WTC11 (cell line): Measurements from ENCODE around the gene TNNC2. TPM values are rescaled to one million over a fixed set of nuclear protein-coding genes. Genes with fewer than 3 reads are reported as not detected.

Experiments used
- ATAC-seq: fragments of 200-7000 bp; cut with Tn5 transposase; 2 replicates; pipeline ENCODE4 v1.10.0; 2021; ENCODE audit warnings: mild to moderate bottlenecking, moderate library complexity
- CTCF ChIA-PET: fragments of 300-600 bp; sonication (Branson Sonifier 250); formaldehyde crosslinking; loops from one replicate; lab custom pipeline; 2021; ENCODE audit warnings: antibody characterized with exemption; lab: Charles Lee
- POLR2A ChIA-PET: fragments of 350-600 bp; sonication (Branson Sonifier 250); formaldehyde crosslinking; loops from one replicate; lab custom pipeline; 2021; ENCODE audit warnings: antibody characterized with exemption; lab: Charles Lee
- DNase-seq: peaks from one replicate; pipeline ENCODE4 v3.0.0; 2021; ENCODE audit warnings: low spot score
- H3K27ac Mint-ChIP-seq: 2 replicates; pipeline ENCODE4 v1.8.0; 2021; ENCODE audit warnings: mixed read lengths
- H3K27me3 Mint-ChIP-seq: 2 replicates; pipeline ENCODE4 v1.8.0; 2021; ENCODE audit warnings: low read depth, mild to moderate bottlenecking, moderate library complexity, mixed read lengths
- H3K36me3 Mint-ChIP-seq: 2 replicates; pipeline ENCODE4 v1.8.0; 2021; ENCODE audit warnings: mixed read lengths
- H3K4me1 Mint-ChIP-seq: 2 replicates; pipeline ENCODE4 v1.8.0; 2022; ENCODE audit warnings: mixed read lengths
- H3K4me3 Mint-ChIP-seq: 2 replicates; pipeline ENCODE4 v1.8.0; 2021; ENCODE audit warnings: mild to moderate bottlenecking, moderate library complexity, mixed read lengths
- H3K9me3 Mint-ChIP-seq: 2 replicates; pipeline ENCODE4 v1.8.0; 2021; ENCODE audit warnings: mixed read lengths
- CREB1 ChIP-seq: sonication (generic); formaldehyde crosslinking; IDR thresholded peaks from 2 replicates; pipeline ENCODE4 v1.8.0; 2023; ENCODE audit warnings: mild to moderate bottlenecking, missing genetic modification reagents
- CREM ChIP-seq: sonication (generic); formaldehyde crosslinking; IDR thresholded peaks from 2 replicates; pipeline ENCODE4 v1.8.1; 2022; ENCODE audit warnings: mild to moderate bottlenecking, missing genetic modification reagents, moderate library complexity
- FOXJ3 ChIP-seq: sonication (generic); formaldehyde crosslinking; IDR thresholded peaks from 2 replicates; pipeline ENCODE4 v1.9.0; 2021; ENCODE audit warnings: missing genetic modification reagents, mild to moderate bottlenecking, borderline replicate concordance
- GABPB1 ChIP-seq: sonication (generic); formaldehyde crosslinking; IDR thresholded peaks from 2 replicates; pipeline ENCODE4 v1.8.1; 2023; ENCODE audit warnings: mild to moderate bottlenecking, missing genetic modification reagents
- JUN ChIP-seq: sonication (generic); formaldehyde crosslinking; IDR thresholded peaks from 2 replicates; pipeline ENCODE4 v1.8.0; 2023; ENCODE audit warnings: mild to moderate bottlenecking, missing genetic modification reagents
- NFYB ChIP-seq: sonication (generic); formaldehyde crosslinking; conservative IDR thresholded peaks from 2 replicates; pipeline ENCODE4 v1.8.0; 2022; ENCODE audit warnings: low read depth, missing genetic modification reagents
- PRRX2 ChIP-seq: fragments of 250-450 bp; sonication (Bioruptor Pico); IDR thresholded peaks from 2 replicates; pipeline ENCODE4 v1.8.0; 2021; ENCODE audit warnings: mild to moderate bottlenecking
- TEAD1 ChIP-seq: sonication (generic); formaldehyde crosslinking; IDR thresholded peaks from 2 replicates; pipeline ENCODE4 v1.8.0; 2022; ENCODE audit warnings: mild to moderate bottlenecking, missing genetic modification reagents
- ZNF671 ChIP-seq: fragments of 250-450 bp; sonication (Bioruptor Pico); IDR thresholded peaks from 2 replicates; pipeline ENCODE4 v1.8.0; 2021; ENCODE audit warnings: mild to moderate bottlenecking
- total RNA-seq: library from RNA; stranded (reverse); gene quantifications from 3 replicates; pipeline ENCODE4 v1.2.3, GENCODE V29; 2021
- TF ChIP-seq, protein P1 (sequence below): fragments of 250-450 bp; sonication (Bioruptor Pico); IDR thresholded peaks from 2 replicates; pipeline ENCODE4 v1.8.0; 2021; ENCODE audit warnings: mild to moderate bottlenecking
- TF ChIP-seq, protein P2 (sequence below): sonication (generic); formaldehyde crosslinking; IDR thresholded peaks from 2 replicates; pipeline ENCODE4 v1.8.0; 2023; ENCODE audit warnings: missing genetic modification reagents
- TF ChIP-seq, protein P3 (sequence below): sonication (generic); formaldehyde crosslinking; IDR thresholded peaks from 2 replicates; pipeline ENCODE4 v1.8.1; 2023; ENCODE audit warnings: mild to moderate bottlenecking, missing genetic modification reagents
- TF ChIP-seq, protein P4 (sequence below): sonication (generic); formaldehyde crosslinking; IDR thresholded peaks from 2 replicates; pipeline ENCODE4 v1.8.1; 2022; ENCODE audit warnings: low read depth, mild to moderate bottlenecking, moderate library complexity, missing genetic modification reagents, borderline replicate concordance
- TF ChIP-seq, protein P5 (sequence below): fragments of 250-450 bp; sonication (Bioruptor Pico); IDR thresholded peaks from 2 replicates; pipeline ENCODE4 v1.9.0; 2021; ENCODE audit warnings: mild to moderate bottlenecking, borderline replicate concordance
- TF ChIP-seq, protein P6 (sequence below): fragments of 250-450 bp; sonication (Bioruptor Pico); conservative IDR thresholded peaks from 2 replicates; pipeline ENCODE4 v1.9.0; 2021; ENCODE audit warnings: mild to moderate bottlenecking
- TF ChIP-seq, protein P7 (sequence below): sonication (generic); formaldehyde crosslinking; conservative IDR thresholded peaks from 2 replicates; pipeline ENCODE4 v1.8.1; 2023; ENCODE audit warnings: mild to moderate bottlenecking, low read depth, missing genetic modification reagents, moderate library complexity

TNNC2 gene
- total RNA-seq, 1 experiment from 2014 or later = 3.0 TPM

DNA sequence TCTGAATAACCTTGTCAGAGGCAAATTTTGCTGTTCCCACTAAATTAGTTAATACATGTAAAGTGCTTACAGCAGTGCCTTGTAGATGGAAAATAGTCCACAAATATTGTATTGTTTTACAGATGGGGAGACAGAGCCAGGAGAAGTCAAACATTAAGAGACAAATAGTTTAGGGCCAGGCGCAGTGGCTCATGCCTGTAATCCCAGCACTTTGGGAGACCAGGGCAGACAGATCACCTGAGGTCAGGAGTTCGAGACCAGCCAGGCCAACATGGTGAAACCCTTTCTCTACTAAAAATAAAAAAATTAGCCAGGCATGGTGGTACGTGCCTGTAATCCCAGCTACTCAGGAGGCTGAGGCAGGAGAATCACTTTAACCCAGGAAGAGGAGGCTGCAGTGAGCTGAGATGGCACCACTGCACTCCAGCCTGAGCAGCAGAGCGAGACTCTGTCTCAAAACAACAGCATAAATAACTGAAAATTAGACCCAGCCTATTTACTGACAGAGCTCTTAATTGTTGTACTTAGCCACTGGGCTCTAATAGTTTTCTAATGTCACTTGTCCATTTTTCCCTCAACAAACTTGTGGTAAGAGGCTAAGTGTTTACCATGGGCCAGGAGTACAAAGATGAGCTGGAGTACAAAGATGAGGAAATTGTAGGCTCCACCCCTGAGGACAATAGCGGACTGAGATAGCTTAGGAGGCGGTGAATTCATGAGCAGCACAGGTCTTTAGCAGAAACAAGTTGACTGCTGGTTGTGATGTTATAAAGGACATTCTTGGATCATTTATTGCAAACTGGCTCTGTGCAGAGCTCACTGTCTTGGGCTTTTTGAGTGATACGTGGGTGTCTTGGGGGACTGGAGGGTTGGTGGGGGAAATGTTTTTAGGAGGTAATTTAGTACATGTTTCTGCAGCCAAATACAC, 36.7 kb upstream of the TNNC2 start:
- CTCF ChIA-PET = interaction anchor here (0.8 to 0.9 kb wide), 3 partner anchors 9 to 40 kb away, joined by 3 to 5 read pairs (median 3); no protein-coding TSS in a partner anchor
- POLR2A ChIA-PET = no interaction called here
- TF ChIP-seq ZNF671 (CRISPR knock-in tag) = no peak
- peak; percentile 19; the same call in 1 of the 2 replicates for TF ChIP-seq GABPB1
- TF ChIP-seq FOXJ3 (CRISPR knock-in tag) = no peak
- TF ChIP-seq, protein P1, sequence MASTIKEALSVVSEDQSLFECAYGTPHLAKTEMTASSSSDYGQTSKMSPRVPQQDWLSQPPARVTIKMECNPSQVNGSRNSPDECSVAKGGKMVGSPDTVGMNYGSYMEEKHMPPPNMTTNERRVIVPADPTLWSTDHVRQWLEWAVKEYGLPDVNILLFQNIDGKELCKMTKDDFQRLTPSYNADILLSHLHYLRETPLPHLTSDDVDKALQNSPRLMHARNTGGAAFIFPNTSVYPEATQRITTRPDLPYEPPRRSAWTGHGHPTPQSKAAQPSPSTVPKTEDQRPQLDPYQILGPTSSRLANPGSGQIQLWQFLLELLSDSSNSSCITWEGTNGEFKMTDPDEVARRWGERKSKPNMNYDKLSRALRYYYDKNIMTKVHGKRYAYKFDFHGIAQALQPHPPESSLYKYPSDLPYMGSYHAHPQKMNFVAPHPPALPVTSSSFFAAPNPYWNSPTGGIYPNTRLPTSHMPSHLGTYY (CRISPR knock-in tag) = no peak
- no peak for TF ChIP-seq TEAD1 (CRISPR knock-in tag)
- TF ChIP-seq, protein P2, sequence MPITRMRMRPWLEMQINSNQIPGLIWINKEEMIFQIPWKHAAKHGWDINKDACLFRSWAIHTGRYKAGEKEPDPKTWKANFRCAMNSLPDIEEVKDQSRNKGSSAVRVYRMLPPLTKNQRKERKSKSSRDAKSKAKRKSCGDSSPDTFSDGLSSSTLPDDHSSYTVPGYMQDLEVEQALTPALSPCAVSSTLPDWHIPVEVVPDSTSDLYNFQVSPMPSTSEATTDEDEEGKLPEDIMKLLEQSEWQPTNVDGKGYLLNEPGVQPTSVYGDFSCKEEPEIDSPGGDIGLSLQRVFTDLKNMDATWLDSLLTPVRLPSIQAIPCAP = no peak
- peaks cover 12% of the 10 kb centered on the region for H3K4me1 Mint-ChIP-seq
- H3K9me3 Mint-ChIP-seq = no peaks in the 10 kb centered on the region
- DNase-seq (no peak), ATAC-seq (no peak)
- peak overlapping the region; percentile 40; the same call in 1 of the 2 replicates for H3K27ac Mint-ChIP-seq
- H3K27me3 Mint-ChIP-seq = no peaks in the 10 kb centered on the region
- H3K4me3 Mint-ChIP-seq = no peak overlapping the region
- H3K36me3 Mint-ChIP-seq = no peaks in the 10 kb centered on the region

DNA sequence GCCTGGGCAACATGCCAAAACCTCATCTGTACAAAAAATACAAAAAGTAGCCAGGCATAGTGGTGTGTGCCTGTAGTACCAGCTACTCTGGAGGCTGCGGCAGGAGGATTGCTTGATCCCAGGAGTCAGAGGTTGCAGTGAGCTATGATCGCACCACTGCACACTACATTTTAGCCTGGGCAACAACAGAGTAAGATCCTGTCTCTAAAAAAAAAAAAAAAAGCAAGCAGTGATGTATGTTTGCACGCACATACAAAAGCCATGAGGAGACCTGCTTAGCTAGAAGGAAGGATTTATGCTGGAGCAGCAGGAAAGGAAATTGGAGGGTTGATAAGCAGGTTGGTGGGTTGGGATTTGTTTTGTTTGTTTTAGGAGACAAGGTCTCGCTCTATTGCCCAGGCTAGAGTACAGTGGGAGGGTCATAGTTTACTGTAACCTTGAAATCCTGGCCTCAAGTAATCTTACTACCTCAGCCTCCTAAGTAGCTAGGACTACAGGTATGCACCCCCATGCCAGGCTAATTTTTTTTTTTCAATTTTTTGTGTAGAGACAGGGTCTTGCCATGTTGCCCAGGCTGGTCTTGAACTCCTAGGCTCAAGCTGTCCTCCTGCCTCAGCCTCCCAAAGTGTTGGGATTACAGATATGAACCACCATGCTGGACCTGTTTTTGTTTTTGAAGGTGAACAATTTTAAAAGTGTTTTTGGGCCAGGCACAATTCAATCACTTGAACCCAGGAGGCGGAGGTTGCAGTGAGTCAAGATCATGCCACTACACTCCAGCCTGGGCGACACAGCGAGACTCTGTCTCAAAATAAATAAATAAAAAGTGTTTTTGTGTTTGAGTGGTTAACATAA, 34.3 kb upstream of the TNNC2 start:
- DNase-seq = no peak
- Mint-ChIP-seq H3K27me3 (no peaks in the 10 kb centered on the region), H3K9me3 (no peaks in the 10 kb centered on the region), H3K36me3 (no peaks in the 10 kb centered on the region), H3K4me1 (peaks cover 25% of the 10 kb centered on the region), H3K27ac (peak overlapping the region; percentile 11; the same call in 1 of the 2 replicates), H3K4me3 (no peak overlapping the region)
- CTCF ChIA-PET = no interaction called here
- POLR2A ChIA-PET = no interaction called here
- ATAC-seq = no peak
- TF ChIP-seq, protein P3, sequence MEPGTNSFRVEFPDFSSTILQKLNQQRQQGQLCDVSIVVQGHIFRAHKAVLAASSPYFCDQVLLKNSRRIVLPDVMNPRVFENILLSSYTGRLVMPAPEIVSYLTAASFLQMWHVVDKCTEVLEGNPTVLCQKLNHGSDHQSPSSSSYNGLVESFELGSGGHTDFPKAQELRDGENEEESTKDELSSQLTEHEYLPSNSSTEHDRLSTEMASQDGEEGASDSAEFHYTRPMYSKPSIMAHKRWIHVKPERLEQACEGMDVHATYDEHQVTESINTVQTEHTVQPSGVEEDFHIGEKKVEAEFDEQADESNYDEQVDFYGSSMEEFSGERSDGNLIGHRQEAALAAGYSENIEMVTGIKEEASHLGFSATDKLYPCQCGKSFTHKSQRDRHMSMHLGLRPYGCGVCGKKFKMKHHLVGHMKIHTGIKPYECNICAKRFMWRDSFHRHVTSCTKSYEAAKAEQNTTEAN (CRISPR knock-in tag) = no peak
- TF ChIP-seq, protein P4, sequence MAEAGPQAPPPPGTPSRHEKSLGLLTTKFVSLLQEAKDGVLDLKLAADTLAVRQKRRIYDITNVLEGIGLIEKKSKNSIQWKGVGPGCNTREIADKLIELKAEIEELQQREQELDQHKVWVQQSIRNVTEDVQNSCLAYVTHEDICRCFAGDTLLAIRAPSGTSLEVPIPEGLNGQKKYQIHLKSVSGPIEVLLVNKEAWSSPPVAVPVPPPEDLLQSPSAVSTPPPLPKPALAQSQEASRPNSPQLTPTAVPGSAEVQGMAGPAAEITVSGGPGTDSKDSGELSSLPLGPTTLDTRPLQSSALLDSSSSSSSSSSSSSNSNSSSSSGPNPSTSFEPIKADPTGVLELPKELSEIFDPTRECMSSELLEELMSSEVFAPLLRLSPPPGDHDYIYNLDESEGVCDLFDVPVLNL (CRISPR knock-in tag) = no peak
- TF ChIP-seq, protein P5, sequence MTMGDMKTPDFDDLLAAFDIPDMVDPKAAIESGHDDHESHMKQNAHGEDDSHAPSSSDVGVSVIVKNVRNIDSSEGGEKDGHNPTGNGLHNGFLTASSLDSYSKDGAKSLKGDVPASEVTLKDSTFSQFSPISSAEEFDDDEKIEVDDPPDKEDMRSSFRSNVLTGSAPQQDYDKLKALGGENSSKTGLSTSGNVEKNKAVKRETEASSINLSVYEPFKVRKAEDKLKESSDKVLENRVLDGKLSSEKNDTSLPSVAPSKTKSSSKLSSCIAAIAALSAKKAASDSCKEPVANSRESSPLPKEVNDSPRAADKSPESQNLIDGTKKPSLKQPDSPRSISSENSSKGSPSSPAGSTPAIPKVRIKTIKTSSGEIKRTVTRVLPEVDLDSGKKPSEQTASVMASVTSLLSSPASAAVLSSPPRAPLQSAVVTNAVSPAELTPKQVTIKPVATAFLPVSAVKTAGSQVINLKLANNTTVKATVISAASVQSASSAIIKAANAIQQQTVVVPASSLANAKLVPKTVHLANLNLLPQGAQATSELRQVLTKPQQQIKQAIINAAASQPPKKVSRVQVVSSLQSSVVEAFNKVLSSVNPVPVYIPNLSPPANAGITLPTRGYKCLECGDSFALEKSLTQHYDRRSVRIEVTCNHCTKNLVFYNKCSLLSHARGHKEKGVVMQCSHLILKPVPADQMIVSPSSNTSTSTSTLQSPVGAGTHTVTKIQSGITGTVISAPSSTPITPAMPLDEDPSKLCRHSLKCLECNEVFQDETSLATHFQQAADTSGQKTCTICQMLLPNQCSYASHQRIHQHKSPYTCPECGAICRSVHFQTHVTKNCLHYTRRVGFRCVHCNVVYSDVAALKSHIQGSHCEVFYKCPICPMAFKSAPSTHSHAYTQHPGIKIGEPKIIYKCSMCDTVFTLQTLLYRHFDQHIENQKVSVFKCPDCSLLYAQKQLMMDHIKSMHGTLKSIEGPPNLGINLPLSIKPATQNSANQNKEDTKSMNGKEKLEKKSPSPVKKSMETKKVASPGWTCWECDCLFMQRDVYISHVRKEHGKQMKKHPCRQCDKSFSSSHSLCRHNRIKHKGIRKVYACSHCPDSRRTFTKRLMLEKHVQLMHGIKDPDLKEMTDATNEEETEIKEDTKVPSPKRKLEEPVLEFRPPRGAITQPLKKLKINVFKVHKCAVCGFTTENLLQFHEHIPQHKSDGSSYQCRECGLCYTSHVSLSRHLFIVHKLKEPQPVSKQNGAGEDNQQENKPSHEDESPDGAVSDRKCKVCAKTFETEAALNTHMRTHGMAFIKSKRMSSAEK (CRISPR knock-in tag) = no peak
- TF ChIP-seq CREM (CRISPR knock-in tag) = no peak
- TF ChIP-seq FOXJ3 (CRISPR knock-in tag) = no peak
- TF ChIP-seq, protein P6, sequence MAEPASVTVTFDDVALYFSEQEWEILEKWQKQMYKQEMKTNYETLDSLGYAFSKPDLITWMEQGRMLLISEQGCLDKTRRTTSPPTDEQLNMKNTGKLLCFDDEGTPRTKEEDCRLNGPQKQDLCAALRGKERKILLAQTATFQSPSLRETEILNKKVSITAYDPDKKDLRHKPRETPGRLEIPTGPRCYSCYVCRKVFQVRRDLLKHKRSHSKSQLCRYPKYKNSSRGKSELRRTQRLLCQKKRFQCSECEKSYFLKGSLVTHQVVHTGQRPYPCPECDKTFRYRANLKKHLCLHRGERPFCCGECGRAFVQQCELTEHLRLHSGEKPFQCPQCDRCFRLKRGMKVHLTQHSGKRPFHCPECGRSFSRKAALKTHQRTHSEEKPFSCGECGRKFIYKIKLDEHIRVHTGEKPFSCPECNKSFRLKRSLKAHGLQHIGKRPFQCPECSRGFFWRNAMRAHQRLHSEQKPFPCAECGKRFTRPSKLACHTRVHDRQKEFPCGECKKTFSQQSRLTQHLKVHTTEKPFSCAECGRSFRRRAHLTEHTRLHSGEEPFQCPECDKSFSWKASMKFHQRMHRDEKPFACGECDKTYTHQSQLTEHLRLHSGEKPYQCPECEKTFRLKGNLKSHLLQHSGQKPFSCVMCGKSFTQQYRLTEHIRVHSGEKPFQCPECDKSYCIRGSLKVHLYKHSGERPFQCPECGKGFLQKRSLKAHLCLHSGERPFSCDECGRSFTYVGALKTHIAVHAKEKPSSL (CRISPR knock-in tag) = no peak
- TF ChIP-seq, protein P7, sequence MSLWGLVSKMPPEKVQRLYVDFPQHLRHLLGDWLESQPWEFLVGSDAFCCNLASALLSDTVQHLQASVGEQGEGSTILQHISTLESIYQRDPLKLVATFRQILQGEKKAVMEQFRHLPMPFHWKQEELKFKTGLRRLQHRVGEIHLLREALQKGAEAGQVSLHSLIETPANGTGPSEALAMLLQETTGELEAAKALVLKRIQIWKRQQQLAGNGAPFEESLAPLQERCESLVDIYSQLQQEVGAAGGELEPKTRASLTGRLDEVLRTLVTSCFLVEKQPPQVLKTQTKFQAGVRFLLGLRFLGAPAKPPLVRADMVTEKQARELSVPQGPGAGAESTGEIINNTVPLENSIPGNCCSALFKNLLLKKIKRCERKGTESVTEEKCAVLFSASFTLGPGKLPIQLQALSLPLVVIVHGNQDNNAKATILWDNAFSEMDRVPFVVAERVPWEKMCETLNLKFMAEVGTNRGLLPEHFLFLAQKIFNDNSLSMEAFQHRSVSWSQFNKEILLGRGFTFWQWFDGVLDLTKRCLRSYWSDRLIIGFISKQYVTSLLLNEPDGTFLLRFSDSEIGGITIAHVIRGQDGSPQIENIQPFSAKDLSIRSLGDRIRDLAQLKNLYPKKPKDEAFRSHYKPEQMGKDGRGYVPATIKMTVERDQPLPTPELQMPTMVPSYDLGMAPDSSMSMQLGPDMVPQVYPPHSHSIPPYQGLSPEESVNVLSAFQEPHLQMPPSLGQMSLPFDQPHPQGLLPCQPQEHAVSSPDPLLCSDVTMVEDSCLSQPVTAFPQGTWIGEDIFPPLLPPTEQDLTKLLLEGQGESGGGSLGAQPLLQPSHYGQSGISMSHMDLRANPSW (CRISPR knock-in tag) = no peak
- no peak for TF ChIP-seq NFYB (CRISPR knock-in tag)
- TF ChIP-seq JUN (CRISPR knock-in tag) = no peak
- no peak for TF ChIP-seq CREB1
- no peak for TF ChIP-seq PRRX2 (CRISPR knock-in tag)
